Endothelial cell of umbilical vein (primary cell): Measurements from ENCODE around the gene BEND3.

Experiments used
- EZH2 ChIP-seq: IDR thresholded peaks from 2 replicates; pipeline ENCODE4 v1.6.1; 2012; ENCODE audit warnings: borderline replicate concordance, low read depth, mild to moderate bottlenecking, moderate library complexity, low read length, inconsistent platforms; ENCODE audit not compliant: severe bottlenecking
- MYC ChIP-seq: IDR thresholded peaks from one replicate; pipeline ENCODE4 v1.6.1; 2011; ENCODE audit warnings: mild to moderate bottlenecking, low read depth, low read length
- POLR2AphosphoS5 ChIP-seq: IDR thresholded peaks from 2 replicates; pipeline ENCODE4 v1.6.1; 2012; ENCODE audit warnings: low read depth, mild to moderate bottlenecking, control low read depth, low read length, moderate library complexity; ENCODE audit not compliant: insufficient read depth
- TF ChIP-seq, protein P1 (sequence below), 2 donors: IDR thresholded peaks; 1 replicate in 1 of 2; 2 replicates in 1 of 2; pipeline ENCODE4 v1.5.1; 2011; ENCODE audit warnings: low read length in 2 of 2, mild to moderate bottlenecking in 2 of 2, moderate library complexity in 2 of 2, control low read depth in 1 of 2, inconsistent platforms in 1 of 2, low read depth in 1 of 2; ENCODE audit not compliant: insufficient read depth in 1 of 2; ENCODE audit errors: extremely low read depth in 1 of 2

DNA sequence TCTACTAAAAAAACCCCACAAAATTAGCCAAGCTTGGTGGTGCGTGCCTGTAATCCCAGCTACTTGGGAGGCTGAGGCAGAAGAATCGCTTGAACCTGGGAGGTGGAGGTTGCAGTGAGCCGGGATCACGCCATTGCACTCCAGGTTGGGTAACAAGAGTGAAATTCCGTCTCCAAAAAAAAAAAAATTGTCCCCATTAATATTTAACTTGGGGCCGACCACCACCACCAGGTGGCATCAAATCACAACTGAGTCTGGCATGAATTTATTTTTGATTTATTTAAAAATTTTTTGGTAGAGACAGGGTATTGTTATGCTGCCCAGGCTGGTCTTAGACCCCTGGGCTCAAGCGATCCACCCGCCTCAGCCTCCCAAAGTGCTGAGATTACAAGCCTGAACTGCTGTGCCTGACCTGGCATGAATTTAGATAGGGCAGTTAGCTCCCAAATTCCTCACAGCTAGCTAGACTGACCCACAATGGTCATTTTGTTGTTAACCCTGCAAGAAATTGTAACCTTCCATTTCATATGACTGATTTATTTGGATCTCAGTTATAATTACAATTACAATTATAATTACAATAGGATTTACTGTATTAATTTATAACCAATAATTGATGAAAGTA is 17.1 kb upstream of the BEND3 start:
- no peak for TF ChIP-seq POLR2AphosphoS5
- TF ChIP-seq, protein P1, sequence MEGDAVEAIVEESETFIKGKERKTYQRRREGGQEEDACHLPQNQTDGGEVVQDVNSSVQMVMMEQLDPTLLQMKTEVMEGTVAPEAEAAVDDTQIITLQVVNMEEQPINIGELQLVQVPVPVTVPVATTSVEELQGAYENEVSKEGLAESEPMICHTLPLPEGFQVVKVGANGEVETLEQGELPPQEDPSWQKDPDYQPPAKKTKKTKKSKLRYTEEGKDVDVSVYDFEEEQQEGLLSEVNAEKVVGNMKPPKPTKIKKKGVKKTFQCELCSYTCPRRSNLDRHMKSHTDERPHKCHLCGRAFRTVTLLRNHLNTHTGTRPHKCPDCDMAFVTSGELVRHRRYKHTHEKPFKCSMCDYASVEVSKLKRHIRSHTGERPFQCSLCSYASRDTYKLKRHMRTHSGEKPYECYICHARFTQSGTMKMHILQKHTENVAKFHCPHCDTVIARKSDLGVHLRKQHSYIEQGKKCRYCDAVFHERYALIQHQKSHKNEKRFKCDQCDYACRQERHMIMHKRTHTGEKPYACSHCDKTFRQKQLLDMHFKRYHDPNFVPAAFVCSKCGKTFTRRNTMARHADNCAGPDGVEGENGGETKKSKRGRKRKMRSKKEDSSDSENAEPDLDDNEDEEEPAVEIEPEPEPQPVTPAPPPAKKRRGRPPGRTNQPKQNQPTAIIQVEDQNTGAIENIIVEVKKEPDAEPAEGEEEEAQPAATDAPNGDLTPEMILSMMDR (IDR thresholded peaks at IDR 0.05; ENCODE audit: extremely low read depth in 1 of 2, insufficient read depth in 1 of 2, low read depth in 1 of 2, low read length in 2 of 2): peak; percentile 38 to 46
- no peak for TF ChIP-seq EZH2
- no peak for TF ChIP-seq MYC
